ENCODE results near the gene HTT-AS.
A peak's percentile ranks its signal among the peaks of the same experiment; 100 is the strongest.
"Not testable (repeated sequence)": the region's sequence is repeated elsewhere in the genome, so short reads cannot be mapped to it uniquely, and the experiment has no call there.

Gene HTT-AS

GRCh38 chr4:3074078-3074845 is at the start of gene HTT-AS, which contains the start of gene HTT:
TSS of gene HTT-AS (minus strand) at chr4:3074538.
TSS of gene HTT (plus strand) at chr4:3074681. CDS start at chr4:3074826, 145 bp downstream.
- DNase-seq, result peak; percentile 96 to 98 (median 97)

- no peak for DNase-seq
Measured at GRCh38 chr4:3123181-3123671, 48.9 kb upstream of the HTT-AS start.

GRCh38 chr4:3122081-3122563 is 47.8 kb upstream of the HTT-AS start:
- DNase-seq, result no peak

GRCh38 chr4:3121596-3121995 is 47.3 kb upstream of the HTT-AS start:
- no peak for DNase-seq

GRCh38 chr4:3121110-3121509 is 46.8 kb upstream of the HTT-AS start:
- DNase-seq, result no peak

GRCh38 chr4:3119464-3119863 is 45.1 kb upstream of the HTT-AS start:
- DNase-seq, result no peak

GRCh38 chr4:3118312-3118711 is 44.0 kb upstream of the HTT-AS start:
- no peak for DNase-seq

GRCh38 chr4:3116955-3117354 is 42.6 kb upstream of the HTT-AS start:
- DNase-seq, result no peak

- DNase-seq, result no peak
Measured at GRCh38 chr4:3115637-3116270, 41.4 kb upstream of the HTT-AS start.

GRCh38 chr4:3114377-3114776 is 40.0 kb upstream of the HTT-AS start:
- DNase-seq, result no peak

GRCh38 chr4:3112609-3113469 is 38.5 kb upstream of the HTT-AS start:
- peak in 1 of 3 experiments; percentile 69 for DNase-seq

GRCh38 chr4:3112201-3112600 is 37.9 kb upstream of the HTT-AS start:
- no peak for DNase-seq

- DNase-seq, result peak in 2 of 3 experiments; percentile 19 to 70
Measured at GRCh38 chr4:3111461-3111860, 37.1 kb upstream of the HTT-AS start.

- DNase-seq, result no peak
Measured at GRCh38 chr4:3108211-3108610, 33.9 kb upstream of the HTT-AS start.

- no peak for DNase-seq
Measured at GRCh38 chr4:3107691-3108121, 33.4 kb upstream of the HTT-AS start.

GRCh38 chr4:3107271-3107670 is 32.9 kb upstream of the HTT-AS start:
- DNase-seq, result no peak

- DNase-seq, result peak; percentile 38 to 87 (median 69)
Measured at GRCh38 chr4:3106339-3107186, 32.2 kb upstream of the HTT-AS start.

- no peak for DNase-seq
Measured at GRCh38 chr4:3098346-3098745, 24.0 kb upstream of the HTT-AS start.

GRCh38 chr4:3096202-3096601 is 21.9 kb upstream of the HTT-AS start:
- DNase-seq, result no peak

- not testable (repeated sequence) for DNase-seq
Measured at GRCh38 chr4:3094701-3095100, 20.4 kb upstream of the HTT-AS start.

GRCh38 chr4:3091464-3091863 is 17.1 kb upstream of the HTT-AS start:
- DNase-seq, result no peak
